ENCODE measurements around the gene HDAC9.

GRCh38 chr7:18536486-18536885 is 40.9 kb downstream of the HDAC9 start:
- TF ChIP-seq YY1 (IDR thresholded peaks at IDR 0.05; ENCODE audit: insufficient read depth, insufficient read length) = no peak
- no peak for TF ChIP-seq ZNF274 (IDR thresholded peaks at IDR 0.05; ENCODE audit: low read depth, low read length)
